HG03565 (cell line): ENCODE measurements around the gene HLA-E.

ENCODE experiments used
- ATAC-seq: cut with Tn5 transposase; IDR thresholded peaks from one replicate; pipeline ENCODE4 v1.9.1; 2021; ENCODE audit warnings: mild to moderate bottlenecking, moderate library complexity; ENCODE audit not compliant: unreplicated experiment

The HLA-E gene

GRCh38 chr6:30533460-30534294, 44.4 kb downstream of the HLA-E start:
- ATAC-seq = no peak

- no peak for ATAC-seq
Measured at GRCh38 chr6:30537931-30538330, 48.6 kb downstream of the HLA-E start.

- ATAC-seq = no peak
Measured at GRCh38 chr6:30541515-30542403, 52.5 kb downstream of the HLA-E start.

- ATAC-seq = no peak
Measured at GRCh38 chr6:30542404-30542725, 53.1 kb downstream of the HLA-E start.

- no peak for ATAC-seq
Measured at GRCh38 chr6:30542915-30543314, 53.6 kb downstream of the HLA-E start.
